GM19240 (cell line): ENCODE data around the gene TMEM208.

Experiments used
- DNase-seq: peaks from one replicate; pipeline ENCODE4 v3.0.0; 2011; ENCODE audit warnings: low spot score; ENCODE audit not compliant: insufficient read length

TMEM208 gene

GRCh38 chr16:67208154-67208896, 18.6 kb upstream of the TMEM208 start:
- no peak for DNase-seq

DNA sequence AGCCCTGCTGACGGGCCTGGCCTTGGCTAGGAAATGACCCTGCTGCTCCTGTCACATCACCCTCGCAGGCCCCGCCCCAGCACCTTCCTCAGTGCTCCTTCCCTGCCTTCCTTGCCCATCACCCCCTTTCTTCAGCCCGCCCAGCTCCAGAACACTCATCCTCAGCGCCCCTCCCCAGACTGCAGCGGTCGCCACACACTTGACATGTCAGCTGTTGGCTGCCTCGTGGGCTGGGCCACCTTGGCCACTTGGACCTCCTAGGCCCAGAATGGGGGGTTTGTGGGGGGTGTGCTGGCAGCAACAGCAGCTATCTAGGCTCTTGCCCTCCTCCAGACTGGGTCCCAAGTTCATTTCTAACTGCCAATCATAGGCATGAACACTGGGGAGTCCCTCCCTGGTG, 17.4 kb upstream of the TMEM208 start:
- no peak for DNase-seq

DNA sequence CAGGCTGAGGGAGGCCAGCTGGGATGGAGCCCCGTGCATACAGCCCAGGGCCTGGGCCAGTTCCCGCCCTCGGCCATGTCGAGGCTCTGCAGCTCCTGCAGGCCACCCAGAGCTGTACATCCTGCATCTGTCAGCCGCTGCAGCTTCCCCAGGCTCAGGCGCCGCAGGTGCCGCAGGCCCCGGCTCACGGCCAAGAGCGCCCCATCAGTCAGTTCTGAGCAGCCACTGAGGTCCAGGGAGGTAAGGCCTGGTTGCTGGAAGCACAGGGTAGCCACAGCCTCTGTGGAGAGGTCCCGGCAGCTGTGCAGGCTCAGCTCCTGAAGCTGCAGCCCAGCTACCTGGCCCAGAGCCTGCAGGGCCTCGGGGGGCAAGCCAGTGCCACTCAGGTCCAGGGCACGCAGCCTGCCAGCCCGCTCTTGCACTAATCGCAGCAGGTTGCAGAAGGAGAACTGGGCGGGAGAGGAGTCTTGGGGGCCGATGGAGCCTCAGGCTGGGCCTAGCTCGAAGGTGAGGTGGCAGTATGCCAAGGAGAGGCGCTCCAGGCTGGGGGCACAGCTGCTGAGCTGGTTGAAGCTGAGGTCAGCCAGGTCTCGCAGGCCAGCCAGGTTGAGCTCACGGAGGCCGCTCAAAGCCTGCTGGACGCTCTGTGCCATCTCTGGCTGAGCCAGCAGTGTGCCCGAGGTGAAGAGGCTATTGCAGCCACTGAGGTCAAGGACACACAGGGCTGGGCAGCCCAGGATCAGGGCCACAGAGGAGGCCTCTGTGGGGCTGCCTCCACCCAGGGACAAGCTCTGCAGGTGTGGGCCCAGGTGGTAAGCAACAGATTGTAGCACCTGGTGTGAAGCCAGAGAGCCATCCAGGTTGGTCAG, 16.6 kb upstream of the TMEM208 start:
- no peak for DNase-seq

- DNase-seq = no peak
These were observed 15.3 kb upstream of the TMEM208 start for GRCh38 chr16:67211674-67212073.

GRCh38 chr16:67212766-67213165, 14.2 kb upstream of the TMEM208 start:
- no peak for DNase-seq

- no peak for DNase-seq
These were observed 13.5 kb upstream of the TMEM208 start for GRCh38 chr16:67213197-67214019.

DNA sequence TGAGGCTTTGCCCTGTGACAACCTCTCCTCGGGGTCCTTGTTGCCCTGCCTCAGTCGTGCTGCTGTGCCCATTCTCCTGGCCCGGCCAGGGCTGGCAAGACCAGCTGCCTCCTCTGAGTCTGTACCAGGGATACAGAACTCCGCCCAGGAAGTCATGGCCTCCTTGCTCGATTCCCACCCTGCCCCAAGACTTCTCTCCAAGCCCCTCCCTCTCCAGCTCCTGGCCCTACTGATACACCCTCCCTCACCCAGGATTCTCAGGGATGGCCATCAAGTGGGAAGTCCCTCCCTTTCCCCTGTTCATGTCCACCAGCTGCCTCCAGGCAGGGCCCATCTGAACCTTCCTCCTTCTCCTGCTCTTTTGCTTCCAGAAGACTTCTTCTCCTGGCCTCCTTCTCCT, 11.2 kb upstream of the TMEM208 start:
- no peak for DNase-seq

DNA sequence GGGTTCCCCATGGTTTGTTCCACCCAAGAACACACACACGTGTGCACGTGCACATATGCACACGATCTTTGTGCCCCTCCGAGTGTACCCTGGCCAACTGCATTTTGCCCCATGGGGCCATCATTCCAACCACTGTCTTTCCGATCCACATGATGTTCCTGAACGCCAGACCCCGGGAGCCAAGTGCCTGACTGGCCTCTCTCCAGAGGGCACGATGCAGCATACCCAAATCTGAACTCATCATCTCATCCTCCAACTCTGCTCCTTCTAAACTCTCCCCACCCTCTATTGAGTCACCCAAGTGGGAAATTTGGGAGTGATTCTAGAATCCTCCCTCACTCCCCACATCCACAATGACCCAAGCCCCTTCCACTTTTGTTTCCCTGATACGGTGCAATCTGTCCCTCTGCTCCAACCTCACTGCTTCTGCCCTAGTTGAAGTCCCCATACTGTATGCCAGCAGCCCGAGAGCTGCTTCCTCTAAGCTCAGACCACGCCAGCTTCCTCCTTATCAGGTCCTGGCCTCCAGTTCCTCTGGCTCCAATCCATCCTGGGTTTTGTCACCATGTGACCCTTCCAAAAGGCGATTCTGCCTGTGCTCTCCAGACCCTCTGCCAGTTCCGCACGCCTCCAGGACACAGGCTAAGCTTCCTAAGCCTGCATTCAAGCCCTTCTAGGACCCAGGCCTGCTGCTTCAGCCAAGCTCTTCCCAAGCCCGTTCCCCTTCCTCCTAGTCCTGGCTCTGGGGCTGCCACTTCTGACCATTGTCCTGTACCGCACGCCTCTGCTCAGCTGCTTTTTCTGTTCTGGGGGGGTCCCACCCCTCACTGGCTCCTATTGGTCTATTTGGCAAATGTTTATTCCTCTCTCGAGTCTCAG, 10.1 kb upstream of the TMEM208 start:
- DNase-seq = no peak

- DNase-seq = no peak
These were observed 2.9 kb upstream of the TMEM208 start for GRCh38 chr16:67223992-67224391.

DNA sequence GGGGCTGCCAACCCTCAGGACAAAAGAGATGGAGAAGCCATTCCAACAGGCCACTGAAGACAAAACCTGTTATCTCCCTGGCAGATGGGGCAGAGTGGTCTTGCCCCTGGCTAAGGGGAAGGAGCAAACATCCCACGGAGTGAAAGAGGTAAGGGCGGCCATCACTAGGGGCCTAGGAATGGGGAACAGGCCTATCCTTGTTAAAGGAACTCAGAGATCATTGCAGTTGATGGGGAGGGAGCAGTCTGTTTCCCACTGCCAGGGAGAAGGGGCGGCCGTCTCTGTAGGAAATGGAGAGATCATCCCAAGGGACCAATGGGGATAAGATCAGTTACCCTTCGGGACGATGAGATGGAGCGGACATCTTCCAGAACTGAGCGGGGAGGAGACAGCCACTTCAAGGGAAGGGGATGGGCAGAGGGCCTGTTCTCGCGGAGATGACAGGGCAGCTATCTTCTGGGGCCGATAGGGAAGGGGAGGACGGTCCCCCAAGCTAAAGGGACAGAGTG, 581 bp upstream of the TMEM208 start:
- DNase-seq = no peak

DNA sequence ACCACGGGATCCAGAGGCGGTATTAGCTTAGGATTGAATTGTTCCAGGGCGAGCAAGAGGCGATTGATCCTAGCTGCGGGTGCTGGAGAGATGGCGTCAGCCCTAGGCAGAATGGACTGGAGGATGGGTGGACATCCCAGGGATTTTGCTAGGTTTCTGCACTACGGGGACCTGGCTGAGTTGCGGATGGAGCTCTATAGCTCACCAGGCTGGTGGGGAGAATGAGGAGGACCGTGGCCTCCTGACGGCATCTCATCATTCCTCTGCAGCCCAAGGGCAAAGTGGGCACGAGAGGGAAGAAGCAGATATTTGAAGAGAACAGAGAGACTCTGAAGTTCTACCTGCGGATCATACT, 614 bp downstream of the TMEM208 start:
- DNase-seq = no peak

GRCh38 chr16:67228034-67228785, 1.3 kb downstream of the TMEM208 start:
- DNase-seq = no peak

- no peak for DNase-seq
These were observed 2.0 kb downstream of the TMEM208 start for GRCh38 chr16:67228905-67229304.

DNA sequence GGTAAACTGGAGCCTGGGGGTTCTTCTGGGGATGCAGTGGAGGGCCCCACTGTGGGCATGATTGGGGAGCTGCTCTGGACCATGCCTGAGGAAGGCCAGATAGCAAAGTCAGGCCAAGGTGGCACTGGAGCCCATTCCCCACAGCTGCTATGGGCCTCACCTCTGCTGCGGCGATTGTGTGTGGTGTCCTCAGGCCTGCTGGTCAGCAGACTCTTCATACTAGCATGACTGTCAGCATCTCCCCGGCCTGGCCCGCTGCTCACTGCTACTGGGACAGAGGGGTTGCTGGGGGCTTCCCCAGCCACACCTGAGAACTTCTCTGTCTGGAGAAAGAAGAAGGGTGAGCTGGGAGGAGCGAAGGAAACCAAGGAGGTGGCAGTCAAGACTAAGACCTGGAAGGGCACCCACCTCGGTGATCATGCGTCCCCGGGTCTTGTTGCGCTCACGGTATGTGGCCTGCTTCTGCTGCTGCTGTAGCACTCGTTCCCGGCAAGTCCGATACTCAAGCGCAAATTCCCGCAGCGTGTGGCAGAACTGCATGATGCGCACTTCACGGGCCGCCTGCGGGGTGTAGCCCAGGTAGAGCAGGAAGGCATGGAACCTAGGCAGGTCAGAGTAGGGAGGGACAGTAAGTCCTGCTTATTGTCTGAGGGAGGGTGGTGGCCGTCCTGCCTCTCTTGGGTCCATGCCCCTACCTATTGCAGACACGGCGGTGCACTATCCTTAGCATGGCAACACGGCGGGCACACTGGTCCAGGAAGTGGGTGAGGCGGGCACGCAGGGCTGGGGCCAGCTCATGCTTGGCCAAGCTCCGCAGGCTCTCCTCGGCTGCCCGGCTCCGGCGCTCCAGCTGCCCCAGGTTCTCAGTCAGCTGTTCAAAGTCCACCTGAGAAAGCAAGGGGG, 3.2 kb downstream of the TMEM208 start:
- DNase-seq = no peak

- DNase-seq = no peak
These were observed 4.1 kb downstream of the TMEM208 start for GRCh38 chr16:67230809-67231660.

DNA sequence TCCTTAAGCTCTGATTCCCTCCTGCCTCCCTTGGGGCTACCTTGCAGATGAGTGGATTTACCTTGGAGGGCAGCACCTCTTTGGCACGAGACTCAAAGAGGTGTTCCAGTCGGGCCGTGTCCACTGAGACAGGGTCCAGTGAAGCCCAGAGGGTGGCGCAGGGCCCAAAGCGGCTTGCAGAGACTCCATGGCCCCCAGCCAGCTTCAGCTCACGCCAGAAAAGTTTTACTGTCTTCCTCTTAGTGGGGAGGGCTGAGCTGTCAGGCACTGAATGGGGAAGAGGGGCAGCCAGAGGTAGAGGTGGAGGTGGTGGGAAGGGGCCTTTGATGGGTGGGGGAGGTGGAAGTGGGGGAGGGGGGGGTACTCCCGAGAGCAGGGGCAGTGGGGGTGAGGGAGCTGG, 6.7 kb downstream of the TMEM208 start:
- no peak for DNase-seq

DNA sequence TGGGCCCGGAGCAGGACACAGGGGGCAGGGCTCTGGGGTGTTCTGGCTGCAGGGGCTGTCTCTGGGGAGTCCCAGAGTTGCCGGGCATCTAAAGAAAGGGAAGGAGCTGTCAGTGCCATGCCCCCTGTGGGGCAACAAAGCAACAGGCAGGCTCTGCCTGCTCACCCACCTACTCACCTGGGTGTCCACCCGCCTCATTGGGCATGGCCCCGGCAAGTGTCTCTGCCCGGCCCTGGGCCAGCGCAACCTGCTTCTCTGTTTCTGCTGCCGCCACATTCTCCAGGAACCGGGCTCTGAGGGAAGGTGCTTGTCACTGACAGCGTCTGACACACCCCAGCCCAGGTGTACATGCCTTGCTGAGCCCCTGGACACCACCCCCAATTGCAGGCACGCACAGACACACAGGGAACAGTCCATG, 7.3 kb downstream of the TMEM208 start:
- no peak for DNase-seq
